Endothelial cell of umbilical vein (primary cell): ENCODE data around the gene EPDR1.

Experiments
- CTCF ChIP-seq, 2 donors: IDR thresholded peaks; 1 replicate in 1 of 2; 2 replicates in 1 of 2; pipeline ENCODE4 v1.5.1; 2011; ENCODE audit warnings: low read length in 2 of 2, mild to moderate bottlenecking in 2 of 2, moderate library complexity in 2 of 2, control low read depth in 1 of 2, inconsistent platforms in 1 of 2, low read depth in 1 of 2; ENCODE audit not compliant: insufficient read depth in 1 of 2; ENCODE audit errors: extremely low read depth in 1 of 2
- EZH2 ChIP-seq: IDR thresholded peaks from 2 replicates; pipeline ENCODE4 v1.6.1; 2012; ENCODE audit warnings: borderline replicate concordance, low read depth, mild to moderate bottlenecking, moderate library complexity, low read length, inconsistent platforms; ENCODE audit not compliant: severe bottlenecking
- FOS ChIP-seq: IDR thresholded peaks from 2 replicates; pipeline ENCODE4 v1.6.1; 2011; ENCODE audit warnings: mild to moderate bottlenecking, low read length, moderate library complexity, borderline replicate concordance; ENCODE audit not compliant: insufficient read depth
- GATA2 ChIP-seq: IDR thresholded peaks from 2 replicates; pipeline ENCODE4 v1.7.0; 2011; ENCODE audit warnings: low read depth, mild to moderate bottlenecking, moderate library complexity, mixed read lengths, low read length; ENCODE audit not compliant: insufficient read length, insufficient read depth
- MAX ChIP-seq: IDR thresholded peaks from 2 replicates; pipeline ENCODE4 v1.6.1; 2011; ENCODE audit not compliant: insufficient read depth, insufficient read length
- MYC ChIP-seq: IDR thresholded peaks from one replicate; pipeline ENCODE4 v1.6.1; 2011; ENCODE audit warnings: mild to moderate bottlenecking, low read depth, low read length
- POLR2A ChIP-seq: IDR thresholded peaks from 2 replicates; pipeline ENCODE4 v1.6.1; 2012; ENCODE audit warnings: low read depth, mild to moderate bottlenecking, control low read depth, low read length
- POLR2AphosphoS5 ChIP-seq: IDR thresholded peaks from 2 replicates; pipeline ENCODE4 v1.6.1; 2012; ENCODE audit warnings: low read depth, mild to moderate bottlenecking, control low read depth, low read length, moderate library complexity; ENCODE audit not compliant: insufficient read depth

GRCh38 chr7:37990337-37990736, 69.9 kb downstream of the EPDR1 start:
- no peak for TF ChIP-seq POLR2A
- TF ChIP-seq EZH2, result no peak
- TF ChIP-seq CTCF (IDR thresholded peaks at IDR 0.05; ENCODE audit: extremely low read depth in 1 of 2, insufficient read depth in 1 of 2, low read depth in 1 of 2, low read length in 2 of 2), result no peak
- TF ChIP-seq FOS, result no peak
- no peak for TF ChIP-seq MAX
- no peak for TF ChIP-seq POLR2AphosphoS5
- no peak for TF ChIP-seq MYC
- TF ChIP-seq GATA2, result no peak
